ENCODE data around the gene ZNF423. TPM values are rescaled to one million over a fixed set of nuclear protein-coding genes. Genes with fewer than 3 reads are reported as not detected.

The ZNF423 gene
- total and polyA plus RNA-seq, 2 of the 13 experiments (the other 11 are each of a cell fraction or from before 2014, with no cell fraction given) = 0.07 to 0.31 TPM

DNA sequence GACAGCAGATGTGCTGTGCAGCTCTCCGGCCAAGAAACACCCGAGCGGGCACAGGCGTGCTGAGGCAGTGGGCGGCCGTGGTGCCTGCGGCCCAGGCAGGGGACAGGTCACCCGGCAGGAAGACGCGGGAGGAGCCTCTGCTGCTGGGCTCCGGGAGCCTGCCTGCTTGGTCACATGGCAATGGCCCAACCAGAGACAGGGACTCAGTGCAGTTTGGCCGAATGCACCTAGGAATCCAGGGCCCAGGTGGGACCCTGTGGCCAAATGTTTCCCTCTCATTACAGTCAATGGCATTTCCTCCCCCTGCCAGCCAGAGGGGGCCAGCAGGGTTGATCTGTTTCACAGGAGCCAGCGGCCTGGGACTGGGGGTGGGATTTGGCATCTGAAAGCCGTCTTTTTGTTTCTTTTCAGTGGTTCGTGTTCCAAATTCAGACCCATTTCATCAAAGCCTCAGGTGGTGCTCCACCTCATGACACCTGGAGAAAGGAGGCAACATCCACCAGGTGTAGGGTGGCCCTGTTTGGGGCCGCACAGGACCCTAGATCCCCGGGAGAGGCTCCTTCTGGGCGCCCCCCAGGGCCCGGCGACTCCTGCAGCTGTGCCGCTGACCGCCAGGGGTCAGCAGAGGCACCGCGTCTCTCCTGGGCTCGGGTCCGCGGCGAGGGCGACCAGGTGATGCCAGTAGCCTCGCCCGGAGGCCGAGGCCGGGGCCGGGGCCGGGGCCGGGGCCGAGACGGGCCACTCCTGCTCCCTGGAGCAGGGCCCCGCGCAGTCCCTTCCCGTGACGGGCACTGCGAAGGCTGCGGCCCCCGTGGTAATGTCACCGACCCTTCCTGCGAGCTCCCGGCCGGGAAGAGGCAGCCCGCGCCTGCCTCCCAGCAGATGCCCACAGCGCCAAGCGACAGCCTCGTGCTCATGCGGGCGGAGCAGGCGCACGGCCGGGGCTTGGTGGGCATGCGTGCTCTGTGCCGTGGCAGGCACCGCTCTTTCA, 363.8 kb downstream of the ZNF423 start (continued):
- TF ChIP-seq ZNF768 (CRISPR knock-in tag; IDR thresholded peaks at IDR 0.05) (peak; percentile 15; the same call in 1 of the 2 replicates), ZSCAN20 (CRISPR knock-in tag; IDR thresholded peaks at IDR 0.05; ENCODE audit: borderline replicate concordance) (peak; percentile 78; the same call in 1 of the 2 replicates), XRCC5 (optimal IDR thresholded peaks at IDR 0.05; ENCODE audit: low read length) (peak; percentile 53), NRL (CRISPR knock-in tag; IDR thresholded peaks at IDR 0.05; ENCODE audit: borderline replicate concordance) (no peak), STAG1 (CRISPR knock-in tag; IDR thresholded peaks at IDR 0.05) (peak; percentile 69), AGO1 (IDR thresholded peaks at IDR 0.05; ENCODE audit: low read depth, low read length, poor library complexity, severe bottlenecking) (peak; percentile 29), ZNF761 (CRISPR knock-in tag; conservative IDR thresholded peaks at IDR 0.05) (no peak), CAMTA2 (CRISPR knock-in tag; IDR thresholded peaks at IDR 0.05; ENCODE audit: borderline replicate concordance) (no peak)
- TF ChIP-seq, protein P1, sequence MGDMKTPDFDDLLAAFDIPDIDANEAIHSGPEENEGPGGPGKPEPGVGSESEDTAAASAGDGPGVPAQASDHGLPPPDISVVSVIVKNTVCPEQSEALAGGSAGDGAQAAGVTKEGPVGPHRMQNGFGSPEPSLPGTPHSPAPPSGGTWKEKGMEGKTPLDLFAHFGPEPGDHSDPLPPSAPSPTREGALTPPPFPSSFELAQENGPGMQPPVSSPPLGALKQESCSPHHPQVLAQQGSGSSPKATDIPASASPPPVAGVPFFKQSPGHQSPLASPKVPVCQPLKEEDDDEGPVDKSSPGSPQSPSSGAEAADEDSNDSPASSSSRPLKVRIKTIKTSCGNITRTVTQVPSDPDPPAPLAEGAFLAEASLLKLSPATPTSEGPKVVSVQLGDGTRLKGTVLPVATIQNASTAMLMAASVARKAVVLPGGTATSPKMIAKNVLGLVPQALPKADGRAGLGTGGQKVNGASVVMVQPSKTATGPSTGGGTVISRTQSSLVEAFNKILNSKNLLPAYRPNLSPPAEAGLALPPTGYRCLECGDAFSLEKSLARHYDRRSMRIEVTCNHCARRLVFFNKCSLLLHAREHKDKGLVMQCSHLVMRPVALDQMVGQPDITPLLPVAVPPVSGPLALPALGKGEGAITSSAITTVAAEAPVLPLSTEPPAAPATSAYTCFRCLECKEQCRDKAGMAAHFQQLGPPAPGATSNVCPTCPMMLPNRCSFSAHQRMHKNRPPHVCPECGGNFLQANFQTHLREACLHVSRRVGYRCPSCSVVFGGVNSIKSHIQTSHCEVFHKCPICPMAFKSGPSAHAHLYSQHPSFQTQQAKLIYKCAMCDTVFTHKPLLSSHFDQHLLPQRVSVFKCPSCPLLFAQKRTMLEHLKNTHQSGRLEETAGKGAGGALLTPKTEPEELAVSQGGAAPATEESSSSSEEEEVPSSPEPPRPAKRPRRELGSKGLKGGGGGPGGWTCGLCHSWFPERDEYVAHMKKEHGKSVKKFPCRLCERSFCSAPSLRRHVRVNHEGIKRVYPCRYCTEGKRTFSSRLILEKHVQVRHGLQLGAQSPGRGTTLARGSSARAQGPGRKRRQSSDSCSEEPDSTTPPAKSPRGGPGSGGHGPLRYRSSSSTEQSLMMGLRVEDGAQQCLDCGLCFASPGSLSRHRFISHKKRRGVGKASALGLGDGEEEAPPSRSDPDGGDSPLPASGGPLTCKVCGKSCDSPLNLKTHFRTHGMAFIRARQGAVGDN (CRISPR knock-in tag; IDR thresholded peaks at IDR 0.05) = peak; percentile 21; the same call in 1 of the 2 replicates
- TF ChIP-seq, protein P2, sequence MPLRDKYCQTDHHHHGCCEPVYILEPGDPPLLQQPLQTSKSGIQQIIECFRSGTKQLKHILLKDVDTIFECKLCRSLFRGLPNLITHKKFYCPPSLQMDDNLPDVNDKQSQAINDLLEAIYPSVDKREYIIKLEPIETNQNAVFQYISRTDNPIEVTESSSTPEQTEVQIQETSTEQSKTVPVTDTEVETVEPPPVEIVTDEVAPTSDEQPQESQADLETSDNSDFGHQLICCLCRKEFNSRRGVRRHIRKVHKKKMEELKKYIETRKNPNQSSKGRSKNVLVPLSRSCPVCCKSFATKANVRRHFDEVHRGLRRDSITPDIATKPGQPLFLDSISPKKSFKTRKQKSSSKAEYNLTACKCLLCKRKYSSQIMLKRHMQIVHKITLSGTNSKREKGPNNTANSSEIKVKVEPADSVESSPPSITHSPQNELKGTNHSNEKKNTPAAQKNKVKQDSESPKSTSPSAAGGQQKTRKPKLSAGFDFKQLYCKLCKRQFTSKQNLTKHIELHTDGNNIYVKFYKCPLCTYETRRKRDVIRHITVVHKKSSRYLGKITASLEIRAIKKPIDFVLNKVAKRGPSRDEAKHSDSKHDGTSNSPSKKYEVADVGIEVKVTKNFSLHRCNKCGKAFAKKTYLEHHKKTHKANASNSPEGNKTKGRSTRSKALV (CRISPR knock-in tag; IDR thresholded peaks at IDR 0.05) = no peak
- TF ChIP-seq, protein P3, sequence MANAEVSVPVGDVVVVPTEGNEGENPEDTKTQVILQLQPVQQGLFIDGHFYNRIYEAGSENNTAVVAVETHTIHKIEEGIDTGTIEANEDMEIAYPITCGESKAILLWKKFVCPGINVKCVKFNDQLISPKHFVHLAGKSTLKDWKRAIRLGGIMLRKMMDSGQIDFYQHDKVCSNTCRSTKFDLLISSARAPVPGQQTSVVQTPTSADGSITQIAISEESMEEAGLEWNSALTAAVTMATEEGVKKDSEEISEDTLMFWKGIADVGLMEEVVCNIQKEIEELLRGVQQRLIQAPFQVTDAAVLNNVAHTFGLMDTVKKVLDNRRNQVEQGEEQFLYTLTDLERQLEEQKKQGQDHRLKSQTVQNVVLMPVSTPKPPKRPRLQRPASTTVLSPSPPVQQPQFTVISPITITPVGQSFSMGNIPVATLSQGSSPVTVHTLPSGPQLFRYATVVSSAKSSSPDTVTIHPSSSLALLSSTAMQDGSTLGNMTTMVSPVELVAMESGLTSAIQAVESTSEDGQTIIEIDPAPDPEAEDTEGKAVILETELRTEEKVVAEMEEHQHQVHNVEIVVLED (CRISPR knock-in tag; IDR thresholded peaks at IDR 0.05; ENCODE audit: borderline replicate concordance) = 0 out of 2 replicates have a peak, but pooled peaks have one; percentile 21

Data from HepG2 (cell line).